HepG2 (cell line): ENCODE data around the gene NME4. TPM values are rescaled to one million over a fixed set of nuclear protein-coding genes. Genes with fewer than 3 reads are reported as not detected.

Experiments used
- ATAC-seq: fragments of 200-7000 bp; cut with Tn5 transposase; 3 replicates; pipeline ENCODE4 v1.9.1; 2020; ENCODE audit warnings: mild to moderate bottlenecking, moderate library complexity
- BruUV-seq: library from RNA; stranded (reverse); fragments of 400-500 nt; replicated peaks from 2 replicates; lab custom pipeline; 2021; lab: Mats Ljungman, UMichigan
- CTCF ChIA-PET: fragments of 300-600 bp; formaldehyde crosslinking; extraction: SDS; loops from one replicate; lab custom pipeline; 2021; ENCODE audit warnings: low total read pairs, inconsistent platforms, low intra/inter-chr PET ratio; lab: Yijun Ruan, JAX
- POLR2A ChIA-PET: fragments of 350-600 bp; sonication (Branson Sonifier 250); formaldehyde crosslinking; loops from one replicate; lab custom pipeline; 2020; ENCODE audit warnings: antibody characterized with exemption, inconsistent platforms; lab: Yijun Ruan, JAX
- DNase-seq: peaks from one replicate; pipeline ENCODE4 v3.0.0-alpha.2; 2015; ENCODE audit warnings: low spot score
- FAIRE-seq: peaks from 3 replicates; lab custom pipeline; 2011; peaks lifted over from hg19 to GRCh38; lab: Jason Lieb, UNC
- H2AFZ ChIP-seq: one replicate; pipeline ENCODE4 v1.6.1; 2011; ENCODE audit warnings: low read length, inconsistent platforms
- H3K27ac ChIP-seq: fragments of 300-600 bp; 3 replicates; pipeline ENCODE4 v1.8.0; 2011; ENCODE audit warnings: mixed run types, mild to moderate bottlenecking, mixed read lengths, low read length, inconsistent platforms; ENCODE audit not compliant: insufficient read depth; ENCODE audit errors: extremely low read length
- H3K27me3 ChIP-seq, 2 experiments: fragments of 200-600 bp in 1 of 2; 2 replicates in 1 of 2; 3 replicates in 1 of 2; pipeline versions ENCODE4 v1.6.0 to v1.8.0; 2011; ENCODE audit warnings: low read length in 2 of 2, mild to moderate bottlenecking in 2 of 2, moderate library complexity in 2 of 2, inconsistent platforms in 1 of 2; ENCODE audit not compliant: insufficient read depth in 2 of 2, control insufficient read depth in 1 of 2
- H3K36me3 ChIP-seq, 2 experiments: fragments of 200-600 bp in 1 of 2; replicated peaks in 1 of 2; 2 replicates in 1 of 2; 3 replicates in 1 of 2; pipeline versions ENCODE4 v1.5.1 to v1.8.0; 2011; ENCODE audit warnings: low read length in 2 of 2, inconsistent platforms in 1 of 2; ENCODE audit not compliant: insufficient read depth in 2 of 2, control insufficient read depth in 1 of 2
- H3K4me1 ChIP-seq: 2 replicates; pipeline ENCODE4 v1.5.1; 2012; ENCODE audit warnings: low read length, inconsistent platforms; ENCODE audit not compliant: insufficient read depth
- H3K4me2 ChIP-seq: 2 replicates; pipeline ENCODE4 v1.6.0; 2011; ENCODE audit warnings: low read depth, low read length, inconsistent platforms
- H3K4me3 ChIP-seq, 3 experiments: fragments of 200-600 bp in 1 of 3; sonication (generic), shearing (Covaris generic) in 1 of 3; replicated peaks in 1 of 3; 2 replicates each; pipeline ENCODE4 v1.5.1; 2011 to 2016; ENCODE audit warnings: low read length in 3 of 3, inconsistent platforms in 2 of 3, low read depth in 2 of 3, mild to moderate bottlenecking in 2 of 3, control low read depth in 1 of 3, mixed read lengths in 1 of 3; ENCODE audit not compliant: insufficient read depth in 1 of 3
- H3K79me2 ChIP-seq: one replicate; pipeline ENCODE4 v1.6.1; 2011; ENCODE audit warnings: low read length, inconsistent platforms; ENCODE audit not compliant: insufficient read depth
- H3K9ac ChIP-seq: 2 replicates; pipeline ENCODE4 v1.6.0; 2011; ENCODE audit warnings: mild to moderate bottlenecking, low read depth, low read length, inconsistent platforms; ENCODE audit not compliant: insufficient read depth
- H3K9me3 ChIP-seq: 2 replicates; pipeline ENCODE4 v1.5.1; 2012; ENCODE audit warnings: mild to moderate bottlenecking, low read length
- H4K20me1 ChIP-seq: 2 replicates; pipeline ENCODE4 v1.6.0; 2011; ENCODE audit warnings: inconsistent platforms, mild to moderate bottlenecking, low read length, moderate library complexity; ENCODE audit not compliant: insufficient read depth
- ATF7-NPFF ChIP-seq: sonication (generic); formaldehyde crosslinking; IDR thresholded peaks from 2 replicates; pipeline ENCODE4 v1.8.1; 2023; ENCODE audit warnings: mild to moderate bottlenecking, low read depth, missing genetic modification reagents, moderate library complexity
- CCDC6 ChIP-seq: sonication (generic); formaldehyde crosslinking; IDR thresholded peaks from 2 replicates; pipeline ENCODE4 v1.8.1; 2022; ENCODE audit warnings: mild to moderate bottlenecking, missing genetic modification reagents, moderate library complexity
- GATAD2A ChIP-seq: IDR thresholded peaks from 2 replicates; pipeline ENCODE4 v1.6.1; 2016
- HNF1B ChIP-seq: sonication (generic); formaldehyde crosslinking; IDR thresholded peaks from 2 replicates; pipeline ENCODE4 v1.5.1; 2020; ENCODE audit warnings: mild to moderate bottlenecking, moderate library complexity, missing genetic modification reagents
- NFATC3 ChIP-seq: sonication (generic); formaldehyde crosslinking; IDR thresholded peaks from 2 replicates; pipeline ENCODE4 v1.5.1; 2020; ENCODE audit warnings: mild to moderate bottlenecking, missing genetic modification reagents
- NFE2L1 ChIP-seq: sonication (generic); formaldehyde crosslinking; IDR thresholded peaks from 2 replicates; pipeline ENCODE4 v1.4.0; 2020; ENCODE audit warnings: missing genetic modification reagents, mild to moderate bottlenecking, borderline replicate concordance
- NONO ChIP-seq, 2 experiments: fragments of 450-650 bp in 1 of 2; sonication (generic) in 1 of 2; formaldehyde crosslinking in 1 of 2; IDR thresholded peaks in 1 of 2; conservative IDR thresholded peaks in 1 of 2; 2 replicates each; pipeline versions ENCODE4 v1.6.1 to v1.8.0; 2017 to 2022; ENCODE audit warnings: mild to moderate bottlenecking in 1 of 2, missing genetic modification reagents in 1 of 2, moderate library complexity in 1 of 2
- NR0B2 ChIP-seq: sonication (generic); formaldehyde crosslinking; IDR thresholded peaks from 2 replicates; pipeline ENCODE4 v1.4.0; 2020; ENCODE audit warnings: mild to moderate bottlenecking, missing genetic modification reagents
- PRDM15 ChIP-seq: sonication (generic); formaldehyde crosslinking; IDR thresholded peaks from 2 replicates; pipeline ENCODE4 v1.4.0; 2020; ENCODE audit warnings: missing genetic modification reagents
- SKIL ChIP-seq: sonication (generic); formaldehyde crosslinking; IDR thresholded peaks from 2 replicates; pipeline ENCODE4 v1.8.0; 2022; ENCODE audit warnings: missing genetic modification reagents, mild to moderate bottlenecking, moderate library complexity, borderline replicate concordance
- TOE1 ChIP-seq: sonication (generic); formaldehyde crosslinking; IDR thresholded peaks from 2 replicates; pipeline ENCODE4 v1.4.0; 2020; ENCODE audit warnings: mild to moderate bottlenecking, missing genetic modification reagents
- ZNF136 ChIP-seq: sonication (generic); formaldehyde crosslinking; IDR thresholded peaks from 2 replicates; pipeline ENCODE4 v1.8.1; 2022; ENCODE audit warnings: low read depth, mild to moderate bottlenecking, moderate library complexity, missing genetic modification reagents
- ZNF510 ChIP-seq: sonication (generic); formaldehyde crosslinking; IDR thresholded peaks from 2 replicates; pipeline ENCODE4 v1.4.0; 2020; ENCODE audit warnings: low read depth, mild to moderate bottlenecking, missing genetic modification reagents
- ZNF792 ChIP-seq: IDR thresholded peaks from 2 replicates; pipeline ENCODE4 v1.6.1; 2016
- WGBS: methylation state at CpG from one replicate; pipeline ENCODE4 v1.1.6; 2017; ENCODE audit warnings: low lambda C conversion rate; 5-methylcytosine and 5-hydroxymethylcytosine counted together
- in situ Hi-C: cut with HindIII; loops from 2 replicates; pipeline ENCODE4 v1.10.0; 2017; ENCODE audit warnings: low pct_unique_long_range_greater_than_20kb; ENCODE audit not compliant: extremely low pct_ligation_motif_present
- intact Hi-C: fragments of 100-400 bp; cut with micrococcal nuclease; formaldehyde crosslinking; loops from one replicate; pipeline ENCODE4 v1.10.0; 2022; ENCODE audit not compliant: unreplicated experiment
- polyA plus RNA-seq, 8 experiments: library from polyadenylated mRNA; depleted of rRNA in 3 of 8; stranded (reverse) in 7 of 8; unstranded in 1 of 8; fragments of >200 nt; fragmentation: Illumina TruSeq in 4 of 8; extraction: Trizol in 4 of 8; gene quantifications; 2 replicates each; pipeline versions ENCODE4 v1.2.1 to v1.2.3, GENCODE V29; 2011 to 2016; ENCODE audit warnings: low read depth in 4 of 8, missing spikeins in 1 of 8, mixed read lengths in 1 of 8; ENCODE audit not compliant: insufficient read depth in 1 of 8
- total RNA-seq, 5 experiments: library from RNA; depleted of rRNA; stranded (reverse); fragments of >200 nt; fragmentation: Illumina TruSeq; extraction: Trizol; gene quantifications; 2 replicates each; pipeline ENCODE4 v1.2.3, GENCODE V29; 2016; ENCODE audit warnings: low read depth in 1 of 5

NME4 gene
- total and polyA plus RNA-seq, 2 of the 13 experiments (the other 11 are each of a cell fraction or from before 2014, with no cell fraction given), result 121 to 263 TPM

GRCh38 chr16:425082-425718, 28.2 kb downstream of the NME4 start, which contains the start of gene RAB11FIP3:
TSS of gene RAB11FIP3 (plus strand) at chr16:425649. CDS start at chr16:426007, 358 bp downstream.
- Histone ChIP-seq H3K9me3 (no peaks in the 10 kb centered on the region), H3K79me2 (peaks cover 38% of the 10 kb centered on the region), H3K9ac (peak within 1 kb of the TSS; percentile 72), H3K4me2 (peak within 1 kb of the TSS; percentile 98), H3K4me1 (peaks cover 51% of the 10 kb centered on the region), H4K20me1 (peaks cover 16% of the 10 kb centered on the region), H2AFZ (no peak within 1 kb of the TSS), H3K36me3 (no peaks in the 10 kb centered on the region), H3K27me3 (no peaks in the 10 kb centered on the region; a peak in 1 of 5 replicates), H3K27ac (peak within 1 kb of the TSS; percentile 45), H3K4me3 (peak within 1 kb of the TSS; percentile 66 to 95 (median 87))
- intact Hi-C loops, result loop anchor here (2.0 kb wide), 1 partner anchor 20 kb away; no protein-coding TSS in a partner anchor
- 0% methylated on average over 7 of the region's 77 CpGs for WGBS
- ChIA-PET POLR2A (interaction anchor here (0.5 to 3.1 kb wide), 10 partner anchors 15 to 77 kb away, joined by 3 to 21 read pairs (median 4); partner anchors contain the start of gene DECR2), CTCF (no interaction called here)
- BruUV-seq, result no TSS peak
- ATAC-seq (peak; percentile 83), DNase-seq (peak; percentile 53), FAIRE-seq (no peak)
- in situ Hi-C loops, result no loop called here
- TF ChIP-seq HNF1B (CRISPR knock-in tag) (peak; percentile 75), GATAD2A (CRISPR knock-in tag) (peak; percentile 60), PRDM15 (CRISPR knock-in tag) (0 out of 2 replicates have a peak, but pooled peaks have one; percentile 36), NR0B2 (CRISPR knock-in tag) (peak; percentile 86), ATF7-NPFF (CRISPR knock-in tag) (peak; percentile 74), NFE2L1 (CRISPR knock-in tag) (0 out of 2 replicates have a peak, but pooled peaks have one; percentile 47), TOE1 (CRISPR knock-in tag) (0 out of 2 replicates have a peak, but pooled peaks have one; percentile 45), ZNF510 (CRISPR knock-in tag) (no peak), CCDC6 (no peak), NONO (IDR thresholded peaks at IDR 0.05) (no peak), NONO (CRISPR knock-in tag; conservative IDR thresholded peaks at IDR 0.05) (peak; percentile 73), SKIL (no peak), ZNF792 (CRISPR knock-in tag) (peak; percentile 57; the same call in 1 of the 2 replicates), NFATC3 (CRISPR knock-in tag) (0 out of 2 replicates have a peak, but pooled peaks have one; percentile 44), ZNF136 (no peak; the same call in 1 of the 2 replicates)
